Endodermal cell (in vitro differentiated cells): ENCODE measurements around the gene TPSAB1. TPM values are rescaled to one million over a fixed set of nuclear protein-coding genes. Genes with fewer than 3 reads are reported as not detected.

Source experiments
- DNase-seq: peaks from one replicate; pipeline ENCODE4 v3.0.0-alpha.2; 2017
- H3K27ac ChIP-seq: 2 replicates; pipeline ENCODE4 v1.5.1; 2013; ENCODE audit warnings: mild to moderate bottlenecking, low read depth, low read length, moderate library complexity
- H3K27me3 ChIP-seq: 2 replicates; pipeline ENCODE4 v1.6.1; 2013; ENCODE audit warnings: mild to moderate bottlenecking, low read length, moderate library complexity; ENCODE audit not compliant: insufficient read depth, control insufficient read depth, poor library complexity, severe bottlenecking
- H3K36me3 ChIP-seq: 2 replicates; pipeline ENCODE4 v1.7.0; 2013; ENCODE audit warnings: mild to moderate bottlenecking, low read length, moderate library complexity; ENCODE audit not compliant: control insufficient read depth, insufficient read depth
- H3K4me1 ChIP-seq: one replicate; pipeline ENCODE4 v1.7.0; 2013; ENCODE audit warnings: low read length; ENCODE audit not compliant: control insufficient read depth, insufficient read depth
- H3K4me3 ChIP-seq: 2 replicates; pipeline ENCODE4 v1.5.1; 2013; ENCODE audit warnings: mild to moderate bottlenecking, low read length, moderate library complexity
- H3K9ac ChIP-seq: 2 replicates; pipeline ENCODE4 v1.6.1; 2013; ENCODE audit warnings: mild to moderate bottlenecking, low read length, moderate library complexity; ENCODE audit not compliant: poor library complexity, severe bottlenecking; ENCODE audit errors: extremely low read depth
- H3K9me3 ChIP-seq: 2 replicates; pipeline ENCODE4 v1.6.1; 2013; ENCODE audit warnings: mild to moderate bottlenecking, low read length, moderate library complexity; ENCODE audit not compliant: control insufficient read depth
- H3K27ac Mint-ChIP-seq: 2 replicates; pipeline ENCODE4 v1.8.0; 2020; ENCODE audit warnings: mixed read lengths
- H3K27me3 Mint-ChIP-seq: 2 replicates; pipeline ENCODE4 v1.8.0; 2021; ENCODE audit warnings: mild to moderate bottlenecking, mixed read lengths; ENCODE audit not compliant: insufficient read depth
- H3K36me3 Mint-ChIP-seq: 2 replicates; pipeline ENCODE4 v1.8.0; 2020; ENCODE audit warnings: low read depth, mixed read lengths
- H3K4me1 Mint-ChIP-seq: 2 replicates; pipeline ENCODE4 v1.8.0; 2020; ENCODE audit warnings: mixed read lengths
- H3K4me3 Mint-ChIP-seq: 2 replicates; pipeline ENCODE4 v1.8.0; 2020; ENCODE audit warnings: mild to moderate bottlenecking, moderate library complexity, mixed read lengths
- H3K9me3 Mint-ChIP-seq: 2 replicates; pipeline ENCODE4 v1.8.0; 2020; ENCODE audit warnings: mild to moderate bottlenecking, mixed read lengths
- WGBS, 2 experiments: methylation state at CpG; one replicate each; pipeline versions ENCODE4 v1.1.5 to v1.1.7; 2013; ENCODE audit warnings: missing lambda C conversion rate in 2 of 2, mixed read lengths in 1 of 2; ENCODE audit not compliant: insufficient coverage in 1 of 2, insufficient read length in 1 of 2; 5-methylcytosine and 5-hydroxymethylcytosine counted together
- total RNA-seq, 2 donors: library from RNA; stranded (reverse); fragmentation: NEBNext Ultra II Directional in 1 of 2; extraction: Animal tissue kit (Norgen Biotek cat#: 25700) in 1 of 2; gene quantifications; 2 replicates in 1 of 2; 3 replicates in 1 of 2; pipeline ENCODE4 v1.2.1, GENCODE V29; 2021
- TF ChIP-seq, protein P1 (sequence below): fragments of 200-600 bp; sonication (generic); conservative IDR thresholded peaks from 2 replicates; pipeline ENCODE4 v1.5.0; 2021; ENCODE audit warnings: antibody characterized with exemption, mild to moderate bottlenecking

The TPSAB1 gene
- total RNA-seq, 2 donors from 2014 or later = not detected

DNA sequence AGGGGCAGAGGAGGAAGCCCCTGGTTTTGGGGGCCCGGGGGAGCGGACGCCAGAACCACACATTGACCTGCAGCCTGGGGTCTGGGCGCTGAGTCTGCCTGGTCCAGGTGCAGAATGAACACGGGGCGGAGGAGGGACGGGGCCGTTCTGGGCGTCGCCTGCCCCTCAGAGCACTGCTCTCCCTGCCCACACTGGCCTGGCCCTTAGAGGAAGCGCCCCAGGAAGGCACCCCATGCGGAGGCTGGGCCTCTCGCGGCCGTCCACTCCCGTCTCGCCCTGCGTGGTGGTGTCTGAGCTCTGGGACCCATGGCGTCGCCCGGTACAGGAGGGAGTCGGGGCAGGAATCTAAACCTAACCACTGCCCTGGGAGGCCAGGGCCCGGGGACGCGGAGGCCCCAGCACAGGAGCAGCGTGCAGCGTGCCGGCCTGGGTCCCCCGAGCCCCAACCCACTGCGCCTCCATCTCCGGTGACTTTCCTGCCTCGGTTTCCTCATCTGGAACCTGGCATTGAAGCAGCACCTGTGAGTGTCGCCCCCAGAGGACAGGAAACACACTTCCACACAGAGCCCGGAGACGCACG lies 19.7 kb downstream of the TPSAB1 start:
- Mint-ChIP-seq H3K36me3 (no peaks in the 10 kb centered on the region), H3K4me3 (no peak overlapping the region), H3K27ac (no peak overlapping the region), H3K4me1 (no peaks in the 10 kb centered on the region), H3K27me3 (peaks cover 5% of the 10 kb centered on the region), H3K9me3 (peaks cover 3% of the 10 kb centered on the region)
- Histone ChIP-seq H3K36me3 (no peaks in the 10 kb centered on the region), H3K9me3 (no peaks in the 10 kb centered on the region), H3K9ac (no peak overlapping the region), H3K4me1 (no peaks in the 10 kb centered on the region), H3K27me3 (peaks cover 30% of the 10 kb centered on the region), H3K4me3 (no peak overlapping the region), H3K27ac (no peak overlapping the region)
- WGBS, 2 experiments = 89 to 92% methylated on average over 18 to 36 of the region's 36 CpGs
- TF ChIP-seq, protein P1, sequence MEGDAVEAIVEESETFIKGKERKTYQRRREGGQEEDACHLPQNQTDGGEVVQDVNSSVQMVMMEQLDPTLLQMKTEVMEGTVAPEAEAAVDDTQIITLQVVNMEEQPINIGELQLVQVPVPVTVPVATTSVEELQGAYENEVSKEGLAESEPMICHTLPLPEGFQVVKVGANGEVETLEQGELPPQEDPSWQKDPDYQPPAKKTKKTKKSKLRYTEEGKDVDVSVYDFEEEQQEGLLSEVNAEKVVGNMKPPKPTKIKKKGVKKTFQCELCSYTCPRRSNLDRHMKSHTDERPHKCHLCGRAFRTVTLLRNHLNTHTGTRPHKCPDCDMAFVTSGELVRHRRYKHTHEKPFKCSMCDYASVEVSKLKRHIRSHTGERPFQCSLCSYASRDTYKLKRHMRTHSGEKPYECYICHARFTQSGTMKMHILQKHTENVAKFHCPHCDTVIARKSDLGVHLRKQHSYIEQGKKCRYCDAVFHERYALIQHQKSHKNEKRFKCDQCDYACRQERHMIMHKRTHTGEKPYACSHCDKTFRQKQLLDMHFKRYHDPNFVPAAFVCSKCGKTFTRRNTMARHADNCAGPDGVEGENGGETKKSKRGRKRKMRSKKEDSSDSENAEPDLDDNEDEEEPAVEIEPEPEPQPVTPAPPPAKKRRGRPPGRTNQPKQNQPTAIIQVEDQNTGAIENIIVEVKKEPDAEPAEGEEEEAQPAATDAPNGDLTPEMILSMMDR = no peak
- no peak for DNase-seq

DNA sequence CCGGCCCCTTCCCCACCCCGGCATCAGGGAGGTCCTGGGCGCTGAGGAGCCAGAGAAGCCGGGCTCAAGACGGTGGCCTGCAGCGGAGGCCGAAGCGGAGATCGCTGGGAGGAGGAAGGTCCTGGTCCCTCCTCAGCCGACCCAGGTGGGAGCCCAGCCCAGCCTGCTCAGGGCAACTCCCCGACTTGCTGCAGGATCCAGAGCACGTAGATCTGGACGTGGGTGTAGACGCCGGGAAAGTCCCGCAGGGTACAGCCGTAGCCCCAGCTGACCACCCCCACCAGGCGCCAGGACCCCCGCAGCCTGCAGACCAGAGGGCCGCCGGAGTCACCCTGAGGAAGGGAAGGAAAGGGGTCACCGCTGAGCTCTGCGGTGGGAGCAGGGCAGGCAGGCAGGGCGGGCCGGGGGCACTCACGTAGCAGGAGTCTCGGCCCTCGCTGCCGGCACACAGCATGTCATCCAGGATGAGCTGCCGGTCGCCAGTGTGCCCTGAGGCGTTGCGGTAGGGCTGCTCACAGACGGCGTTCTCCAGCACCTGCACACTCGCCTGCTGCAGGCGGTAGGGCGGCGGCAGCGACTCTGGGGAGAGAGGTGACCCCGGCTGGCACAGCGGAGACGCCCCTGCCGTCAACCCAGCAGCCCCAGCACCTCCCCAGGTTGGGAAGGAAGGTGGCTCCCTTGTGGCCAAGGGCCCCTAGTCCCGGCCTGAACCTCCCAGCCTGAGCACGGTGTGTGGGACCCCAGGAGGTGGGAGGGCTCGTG lies 20.8 kb downstream of the TPSAB1 start:
- no peaks in the 10 kb centered on the region for H3K4me1 Mint-ChIP-seq
- TF ChIP-seq, protein P1 = no peak
- H3K9me3 Mint-ChIP-seq = peaks cover 5% of the 10 kb centered on the region
- H3K27ac ChIP-seq = no peak overlapping the region
- H3K4me3 ChIP-seq = no peak overlapping the region
- DNase-seq = peak; percentile 63
- 46 to 72% methylated on average over 18 to 46 of the region's 47 CpGs for WGBS, 2 experiments
- H3K4me3 Mint-ChIP-seq = no peak overlapping the region
- peaks cover 7% of the 10 kb centered on the region for H3K27me3 Mint-ChIP-seq
- no peaks in the 10 kb centered on the region for H3K9me3 ChIP-seq
- no peak overlapping the region for H3K27ac Mint-ChIP-seq
- H3K36me3 ChIP-seq = no peaks in the 10 kb centered on the region
- no peaks in the 10 kb centered on the region for H3K4me1 ChIP-seq
- no peak overlapping the region for H3K9ac ChIP-seq
- H3K36me3 Mint-ChIP-seq = no peaks in the 10 kb centered on the region
- H3K27me3 ChIP-seq = peaks cover 33% of the 10 kb centered on the region

DNA sequence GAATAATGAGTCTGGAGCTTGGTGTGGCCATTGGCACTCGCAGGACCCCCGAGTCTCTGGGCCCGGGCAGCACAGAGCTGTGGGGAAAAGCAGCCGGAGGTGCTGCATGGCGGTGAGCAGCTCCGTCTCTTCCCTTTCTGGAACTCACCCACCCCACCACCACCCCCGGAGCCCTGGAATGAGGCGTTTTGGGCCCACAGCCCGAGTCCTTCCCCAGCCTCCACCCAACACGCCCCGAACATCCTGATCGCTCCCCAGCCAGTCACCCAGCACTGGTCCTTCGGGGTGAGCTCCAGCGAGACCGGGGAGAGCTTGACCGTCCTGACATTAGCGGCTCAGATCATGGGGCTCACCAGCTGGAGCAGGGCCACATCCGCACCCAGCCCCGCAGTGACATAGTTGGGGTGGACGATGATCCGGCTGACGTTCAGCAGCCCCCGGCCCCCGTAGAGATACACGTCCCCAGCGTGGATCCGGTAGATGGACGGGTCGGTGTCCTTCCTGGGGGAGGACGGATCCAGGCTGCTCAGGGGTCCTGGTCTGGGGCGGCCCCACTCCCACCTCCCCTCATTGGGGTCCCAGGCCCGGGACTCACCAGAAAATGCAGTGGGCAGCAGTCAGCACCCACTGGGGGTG lies 21.8 kb downstream of the TPSAB1 start:
- no peak for DNase-seq
- Histone ChIP-seq H3K27ac (no peak overlapping the region), H3K9me3 (no peaks in the 10 kb centered on the region), H3K4me3 (no peak overlapping the region), H3K4me1 (no peaks in the 10 kb centered on the region), H3K9ac (no peak overlapping the region), H3K36me3 (no peaks in the 10 kb centered on the region), H3K27me3 (peaks cover 35% of the 10 kb centered on the region)
- H3K27ac Mint-ChIP-seq = no peak overlapping the region
- WGBS, 2 experiments = 92 to 96% methylated on average over 21 to 32 of the region's 32 CpGs
- H3K4me3 Mint-ChIP-seq = no peak overlapping the region
- peaks cover 9% of the 10 kb centered on the region for H3K27me3 Mint-ChIP-seq
- H3K36me3 Mint-ChIP-seq = no peaks in the 10 kb centered on the region
- peaks cover 7% of the 10 kb centered on the region for H3K9me3 Mint-ChIP-seq
- TF ChIP-seq, protein P1 = no peak
- H3K4me1 Mint-ChIP-seq = no peaks in the 10 kb centered on the region
